ENCODE measurements around the gene TECPR1. TPM values are rescaled to one million over a fixed set of nuclear protein-coding genes. Genes with fewer than 3 reads are reported as not detected.

Gene TECPR1
- total RNA-seq, 4 donors from 2014 or later: 8.1 to 18.4 (median 14.2) TPM

- peak in 1 of 2 donors; percentile 79 for DNase-seq (ENCODE audit: low spot score in 2 of 2)
- intact Hi-C loops (cut with DNase I; ENCODE audit: low total_unique reads): no loop called here
- 5 to 60% methylated on average over 1 to 18 of the region's 49 CpGs for WGBS, 2 donors
- TF ChIP-seq POLR2A (IDR thresholded peaks at IDR 0.05): no peak
- no peak for TF ChIP-seq CTCF (IDR thresholded peaks at IDR 0.05)
- H3K4me3 ChIP-seq (ENCODE audit: low read depth, poor library complexity, severe bottlenecking): no peak overlapping the region
Measured at GRCh38 chr7:98210513-98211220, 41.4 kb downstream of the TECPR1 start.

- intact Hi-C loops (cut with DNase I; ENCODE audit: low total_unique reads): no loop called here
- no peak for TF ChIP-seq POLR2A (IDR thresholded peaks at IDR 0.05)
- TF ChIP-seq CTCF (IDR thresholded peaks at IDR 0.05): no peak
- DNase-seq (ENCODE audit: low spot score in 2 of 2): peak in 1 of 2 donors; percentile 61
- no peak overlapping the region for H3K4me3 ChIP-seq (ENCODE audit: low read depth, poor library complexity, severe bottlenecking)
- 93% methylated on average over 17 of the region's 17 CpGs for WGBS, 2 donors
Measured at GRCh38 chr7:98209166-98209920, 42.7 kb downstream of the TECPR1 start.

- intact Hi-C loops (cut with DNase I; ENCODE audit: low total_unique reads): no loop called here
- peak in 1 of 2 donors; percentile 80 for DNase-seq (ENCODE audit: low spot score in 2 of 2)
- TF ChIP-seq CTCF (IDR thresholded peaks at IDR 0.05) (no peak), POLR2A (IDR thresholded peaks at IDR 0.05) (no peak)
- WGBS, 2 donors: 94% methylated on average over 47 of the region's 47 CpGs
- no peak overlapping the region for H3K4me3 ChIP-seq (ENCODE audit: low read depth, poor library complexity, severe bottlenecking)
Measured at GRCh38 chr7:98206451-98207330, 45.3 kb downstream of the TECPR1 start.

GRCh38 chr7:98205162-98205845, 46.7 kb downstream of the TECPR1 start:
- TF ChIP-seq CTCF (IDR thresholded peaks at IDR 0.05) (no peak), POLR2A (IDR thresholded peaks at IDR 0.05) (no peak)
- 96 to 97% methylated on average over 45 to 47 of the region's 47 CpGs for WGBS, 2 donors
- intact Hi-C loops (cut with DNase I; ENCODE audit: low total_unique reads): no loop called here
- H3K4me3 ChIP-seq (ENCODE audit: low read depth, poor library complexity, severe bottlenecking): no peak overlapping the region
- DNase-seq (ENCODE audit: low spot score in 2 of 2): peak in 1 of 2 donors; percentile 74

- H3K4me3 ChIP-seq (ENCODE audit: low read depth, poor library complexity, severe bottlenecking): no peak overlapping the region
- intact Hi-C loops (cut with DNase I; ENCODE audit: low total_unique reads): no loop called here
- no peak for DNase-seq (ENCODE audit: low spot score in 2 of 2)
- TF ChIP-seq CTCF (IDR thresholded peaks at IDR 0.05) (no peak), POLR2A (IDR thresholded peaks at IDR 0.05) (no peak)
- 91 to 96% methylated on average over 11 of the region's 11 CpGs for WGBS, 2 donors
Measured at GRCh38 chr7:98204670-98205069, 47.4 kb downstream of the TECPR1 start.

All from lower leg skin (tissue), 4 donors.